ENCODE measurements around the gene IL12RB2.

DNA sequence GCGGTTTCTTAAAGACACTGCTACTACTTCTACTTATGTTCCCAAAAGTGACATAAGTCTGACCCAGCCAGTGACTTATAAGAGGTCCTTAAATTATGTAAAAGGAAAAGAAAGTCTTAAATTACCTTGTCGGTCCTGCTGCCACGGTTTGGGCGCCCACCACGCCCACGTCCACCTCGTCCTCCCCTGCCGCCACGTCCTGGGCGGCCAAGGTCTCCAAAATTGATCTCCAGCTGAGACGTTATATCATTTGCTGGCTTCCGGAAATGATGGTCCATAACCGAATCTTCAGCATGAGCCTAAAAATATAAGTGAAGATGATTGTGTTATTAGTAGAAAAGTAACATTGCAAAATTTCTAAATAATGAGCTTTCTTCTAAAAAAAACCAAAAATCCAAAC, 107.4 kb downstream of the IL12RB2 start:
- TF ChIP-seq ZNF366 (tag by site-specific recombination; conservative IDR thresholded peaks at IDR 0.05) (no peak), ZNF629 (tag by site-specific recombination; IDR thresholded peaks at IDR 0.05) (no peak), KLF9 (tag by site-specific recombination; IDR thresholded peaks at IDR 0.05; ENCODE audit: low read depth) (no peak), ZNF274 (IDR thresholded peaks at IDR 0.05; ENCODE audit: low read length) (no peak), ZNF274 (tag by site-specific recombination; IDR thresholded peaks at IDR 0.05; ENCODE audit: borderline replicate concordance) (no peak)
- TF ChIP-seq, protein P1, sequence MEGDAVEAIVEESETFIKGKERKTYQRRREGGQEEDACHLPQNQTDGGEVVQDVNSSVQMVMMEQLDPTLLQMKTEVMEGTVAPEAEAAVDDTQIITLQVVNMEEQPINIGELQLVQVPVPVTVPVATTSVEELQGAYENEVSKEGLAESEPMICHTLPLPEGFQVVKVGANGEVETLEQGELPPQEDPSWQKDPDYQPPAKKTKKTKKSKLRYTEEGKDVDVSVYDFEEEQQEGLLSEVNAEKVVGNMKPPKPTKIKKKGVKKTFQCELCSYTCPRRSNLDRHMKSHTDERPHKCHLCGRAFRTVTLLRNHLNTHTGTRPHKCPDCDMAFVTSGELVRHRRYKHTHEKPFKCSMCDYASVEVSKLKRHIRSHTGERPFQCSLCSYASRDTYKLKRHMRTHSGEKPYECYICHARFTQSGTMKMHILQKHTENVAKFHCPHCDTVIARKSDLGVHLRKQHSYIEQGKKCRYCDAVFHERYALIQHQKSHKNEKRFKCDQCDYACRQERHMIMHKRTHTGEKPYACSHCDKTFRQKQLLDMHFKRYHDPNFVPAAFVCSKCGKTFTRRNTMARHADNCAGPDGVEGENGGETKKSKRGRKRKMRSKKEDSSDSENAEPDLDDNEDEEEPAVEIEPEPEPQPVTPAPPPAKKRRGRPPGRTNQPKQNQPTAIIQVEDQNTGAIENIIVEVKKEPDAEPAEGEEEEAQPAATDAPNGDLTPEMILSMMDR (tag by site-specific recombination; IDR thresholded peaks at IDR 0.05) = no peak
- TF ChIP-seq, protein P2, sequence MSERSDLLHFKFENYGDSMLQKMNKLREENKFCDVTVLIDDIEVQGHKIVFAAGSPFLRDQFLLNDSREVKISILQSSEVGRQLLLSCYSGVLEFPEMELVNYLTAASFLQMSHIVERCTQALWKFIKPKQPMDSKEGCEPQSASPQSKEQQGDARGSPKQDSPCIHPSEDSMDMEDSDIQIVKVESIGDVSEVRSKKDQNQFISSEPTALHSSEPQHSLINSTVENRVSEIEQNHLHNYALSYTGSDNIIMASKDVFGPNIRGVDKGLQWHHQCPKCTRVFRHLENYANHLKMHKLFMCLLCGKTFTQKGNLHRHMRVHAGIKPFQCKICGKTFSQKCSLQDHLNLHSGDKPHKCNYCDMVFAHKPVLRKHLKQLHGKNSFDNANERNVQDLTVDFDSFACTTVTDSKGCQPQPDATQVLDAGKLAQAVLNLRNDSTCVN (tag by site-specific recombination; optimal IDR thresholded peaks at IDR 0.05) = no peak
- TF ChIP-seq, protein P3, sequence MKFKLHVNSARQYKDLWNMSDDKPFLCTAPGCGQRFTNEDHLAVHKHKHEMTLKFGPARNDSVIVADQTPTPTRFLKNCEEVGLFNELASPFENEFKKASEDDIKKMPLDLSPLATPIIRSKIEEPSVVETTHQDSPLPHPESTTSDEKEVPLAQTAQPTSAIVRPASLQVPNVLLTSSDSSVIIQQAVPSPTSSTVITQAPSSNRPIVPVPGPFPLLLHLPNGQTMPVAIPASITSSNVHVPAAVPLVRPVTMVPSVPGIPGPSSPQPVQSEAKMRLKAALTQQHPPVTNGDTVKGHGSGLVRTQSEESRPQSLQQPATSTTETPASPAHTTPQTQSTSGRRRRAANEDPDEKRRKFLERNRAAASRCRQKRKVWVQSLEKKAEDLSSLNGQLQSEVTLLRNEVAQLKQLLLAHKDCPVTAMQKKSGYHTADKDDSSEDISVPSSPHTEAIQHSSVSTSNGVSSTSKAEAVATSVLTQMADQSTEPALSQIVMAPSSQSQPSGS (tag by site-specific recombination; IDR thresholded peaks at IDR 0.05; ENCODE audit: low read depth) = no peak
- TF ChIP-seq, protein P4, sequence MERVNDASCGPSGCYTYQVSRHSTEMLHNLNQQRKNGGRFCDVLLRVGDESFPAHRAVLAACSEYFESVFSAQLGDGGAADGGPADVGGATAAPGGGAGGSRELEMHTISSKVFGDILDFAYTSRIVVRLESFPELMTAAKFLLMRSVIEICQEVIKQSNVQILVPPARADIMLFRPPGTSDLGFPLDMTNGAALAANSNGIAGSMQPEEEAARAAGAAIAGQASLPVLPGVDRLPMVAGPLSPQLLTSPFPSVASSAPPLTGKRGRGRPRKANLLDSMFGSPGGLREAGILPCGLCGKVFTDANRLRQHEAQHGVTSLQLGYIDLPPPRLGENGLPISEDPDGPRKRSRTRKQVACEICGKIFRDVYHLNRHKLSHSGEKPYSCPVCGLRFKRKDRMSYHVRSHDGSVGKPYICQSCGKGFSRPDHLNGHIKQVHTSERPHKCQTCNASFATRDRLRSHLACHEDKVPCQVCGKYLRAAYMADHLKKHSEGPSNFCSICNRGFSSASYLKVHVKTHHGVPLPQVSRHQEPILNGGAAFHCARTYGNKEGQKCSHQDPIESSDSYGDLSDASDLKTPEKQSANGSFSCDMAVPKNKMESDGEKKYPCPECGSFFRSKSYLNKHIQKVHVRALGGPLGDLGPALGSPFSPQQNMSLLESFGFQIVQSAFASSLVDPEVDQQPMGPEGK (tag by site-specific recombination; IDR thresholded peaks at IDR 0.05) = no peak
- TF ChIP-seq, protein P5, sequence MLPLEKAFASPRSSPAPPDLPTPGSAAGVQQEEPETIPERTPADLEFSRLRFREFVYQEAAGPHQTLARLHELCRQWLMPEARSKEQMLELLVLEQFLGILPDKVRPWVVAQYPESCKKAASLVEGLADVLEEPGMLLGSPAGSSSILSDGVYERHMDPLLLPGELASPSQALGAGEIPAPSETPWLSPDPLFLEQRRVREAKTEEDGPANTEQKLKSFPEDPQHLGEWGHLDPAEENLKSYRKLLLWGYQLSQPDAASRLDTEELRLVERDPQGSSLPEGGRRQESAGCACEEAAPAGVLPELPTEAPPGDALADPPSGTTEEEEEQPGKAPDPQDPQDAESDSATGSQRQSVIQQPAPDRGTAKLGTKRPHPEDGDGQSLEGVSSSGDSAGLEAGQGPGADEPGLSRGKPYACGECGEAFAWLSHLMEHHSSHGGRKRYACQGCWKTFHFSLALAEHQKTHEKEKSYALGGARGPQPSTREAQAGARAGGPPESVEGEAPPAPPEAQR (tag by site-specific recombination; IDR thresholded peaks at IDR 0.05) = no peak

Measured in HEK293 (cell line).